Prostate gland (tissue), 2 donors: ENCODE measurements around the gene IQGAP2. TPM values are rescaled to one million over a fixed set of nuclear protein-coding genes. Genes with fewer than 3 reads are reported as not detected.

ENCODE experiments used
- DNase-seq: peaks from one replicate; pipeline ENCODE4 v3.0.0-alpha.2; 2019; ENCODE audit warnings: low spot score
- H3K27ac ChIP-seq, 2 donors: fragments of 200-600 bp; sonication (generic); 2 replicates each; pipeline ENCODE4 v1.5.1; 2017 to 2019
- H3K27me3 ChIP-seq: fragments of 200-600 bp; sonication (generic); replicated peaks from 2 replicates; pipeline ENCODE4 v1.5.1; 2019; ENCODE audit not compliant: insufficient read depth
- H3K36me3 ChIP-seq, 2 donors: fragments of 200-600 bp; sonication (generic); 1 replicate in 1 of 2; 2 replicates in 1 of 2; pipeline versions ENCODE4 v1.5.1 to v1.8.1; 2017 to 2019
- H3K4me1 ChIP-seq: fragments of 200-600 bp; sonication (generic); replicated peaks from 2 replicates; pipeline ENCODE4 v1.5.1; 2019
- H3K4me3 ChIP-seq, 2 donors: fragments of 200-600 bp; sonication (generic); 2 replicates each; pipeline ENCODE4 v1.5.1; 2017 to 2019
- H3K9me3 ChIP-seq: fragments of 200-600 bp; sonication (generic); 2 replicates; pipeline ENCODE4 v1.5.1; 2017
- CTCF ChIP-seq, 4 experiments: fragments of 200-600 bp in 2 of 4; fragments of 450-650 bp in 2 of 4; sonication (generic) in 2 of 4; IDR thresholded peaks; 1 replicate in 3 of 4; 2 replicates in 1 of 4; pipeline ENCODE4 v1.5.1; 2016 to 2019; ENCODE audit warnings: antibody characterized with exemption in 4 of 4, mild to moderate bottlenecking in 2 of 4, moderate library complexity in 2 of 4
- POLR2A ChIP-seq: fragments of 450-650 bp; IDR thresholded peaks from one replicate; pipeline ENCODE4 v1.6.1; 2016; ENCODE audit warnings: antibody characterized with exemption, mild to moderate bottlenecking
- POLR2AphosphoS5 ChIP-seq: sonication (generic); formaldehyde crosslinking; IDR thresholded peaks from one replicate; pipeline ENCODE4 v1.6.1; 2017; ENCODE audit warnings: antibody characterized with exemption
- WGBS: methylation state at CpG from one replicate; pipeline ENCODE4 v1.1.5; 2018; 5-methylcytosine and 5-hydroxymethylcytosine counted together
- intact Hi-C: fragments of 100-400 bp; cut with DNase I; formaldehyde crosslinking; loops from one replicate; pipeline ENCODE4 v1.14.2; 2022
- total RNA-seq, 2 donors: library from RNA; depleted of rRNA; stranded (reverse); fragments of >200 nt; gene quantifications; one replicate each; pipeline ENCODE4 v1.1.0, GENCODE V29; 2016

The IQGAP2 gene
- total RNA-seq, 2 donors from 2014 or later = 41.5 to 64.9 TPM

- no peak overlapping the region for H3K27ac ChIP-seq
- intact Hi-C loops = no loop called here
- no peaks in the 10 kb centered on the region for H3K36me3 ChIP-seq
- no peak overlapping the region for H3K4me3 ChIP-seq
- no peak for TF ChIP-seq CTCF (IDR thresholded peaks at IDR 0.05)
- no peak for TF ChIP-seq POLR2AphosphoS5
- no peak for TF ChIP-seq POLR2A
- H3K9me3 ChIP-seq = no peaks in the 10 kb centered on the region
- H3K27me3 ChIP-seq = no peaks in the 10 kb centered on the region
- no peaks in the 10 kb centered on the region for H3K4me1 ChIP-seq
- DNase-seq = no peak
- WGBS = 53% methylated on average over 4 of the region's 4 CpGs
Measured at GRCh38 chr5:76497986-76498717, 95.1 kb downstream of the IQGAP2 start.

GRCh38 chr5:76499507-76500161, 96.5 kb downstream of the IQGAP2 start:
- H3K27me3 ChIP-seq = no peaks in the 10 kb centered on the region
- WGBS = 83% methylated on average over 2 of the region's 2 CpGs
- no peaks in the 10 kb centered on the region for H3K9me3 ChIP-seq
- no peak overlapping the region for H3K27ac ChIP-seq
- no peaks in the 10 kb centered on the region for H3K4me1 ChIP-seq
- no peak overlapping the region for H3K4me3 ChIP-seq
- DNase-seq = no peak
- TF ChIP-seq POLR2AphosphoS5 (no peak), POLR2A (no peak), CTCF (IDR thresholded peaks at IDR 0.05) (no peak)
- no peaks in the 10 kb centered on the region for H3K36me3 ChIP-seq
- intact Hi-C loops = no loop called here

GRCh38 chr5:76500633-76501393, 97.7 kb downstream of the IQGAP2 start:
- WGBS = 62% methylated on average over 5 of the region's 5 CpGs
- H3K27me3 ChIP-seq = no peaks in the 10 kb centered on the region
- no peak overlapping the region for H3K4me3 ChIP-seq
- no peaks in the 10 kb centered on the region for H3K4me1 ChIP-seq
- H3K36me3 ChIP-seq = no peaks in the 10 kb centered on the region
- TF ChIP-seq POLR2AphosphoS5 (no peak), CTCF (IDR thresholded peaks at IDR 0.05) (no peak), POLR2A (no peak)
- H3K27ac ChIP-seq = no peak overlapping the region
- intact Hi-C loops = no loop called here
- no peaks in the 10 kb centered on the region for H3K9me3 ChIP-seq
- no peak for DNase-seq

GRCh38 chr5:76503929-76504328, 100.8 kb downstream of the IQGAP2 start:
- H3K27ac ChIP-seq = no peak overlapping the region
- intact Hi-C loops = no loop called here
- no peak overlapping the region for H3K4me3 ChIP-seq
- H3K36me3 ChIP-seq = no peaks in the 10 kb centered on the region
- H3K4me1 ChIP-seq = no peaks in the 10 kb centered on the region
- WGBS = 97% methylated on average over 4 of the region's 4 CpGs
- no peaks in the 10 kb centered on the region for H3K27me3 ChIP-seq
- H3K9me3 ChIP-seq = no peaks in the 10 kb centered on the region
- TF ChIP-seq POLR2AphosphoS5 = no peak
- no peak for TF ChIP-seq CTCF (IDR thresholded peaks at IDR 0.05)
- TF ChIP-seq POLR2A = no peak
- DNase-seq = no peak
